CD14-positive monocyte (primary cell): ENCODE measurements around the gene ADAMTS7. TPM values are rescaled to one million over a fixed set of nuclear protein-coding genes. Genes with fewer than 3 reads are reported as not detected.

Experiments used
- DNase-seq, 3 donors: peaks; one replicate each; pipeline ENCODE4 v3.0.0-alpha.2; 2011 to 2022
- H2AFZ ChIP-seq: 2 replicates; pipeline ENCODE4 v1.6.0; 2012; ENCODE audit warnings: mild to moderate bottlenecking, low read depth, low read length, inconsistent platforms; ENCODE audit not compliant: insufficient read depth, poor library complexity, severe bottlenecking
- H3K27ac ChIP-seq, 2 donors: 1 replicate in 1 of 2; 2 replicates in 1 of 2; pipeline ENCODE4 v1.5.1; 2012 to 2013; ENCODE audit warnings: low read length in 2 of 2, control low read depth in 1 of 2, inconsistent platforms in 1 of 2, low read depth in 1 of 2, mild to moderate bottlenecking in 1 of 2
- H3K27me3 ChIP-seq, 2 donors: one replicate each; pipeline versions ENCODE4 v1.6.0 to v1.6.1; 2011 to 2013; ENCODE audit warnings: low read length in 2 of 2; ENCODE audit not compliant: control insufficient read depth in 2 of 2, insufficient read depth in 2 of 2
- H3K36me3 ChIP-seq, 2 donors: replicated peaks in 1 of 2; 1 replicate in 1 of 2; 2 replicates in 1 of 2; pipeline versions ENCODE4 v1.5.1 to v1.6.1; 2012 to 2013; ENCODE audit warnings: low read length in 2 of 2, control low read depth in 1 of 2, inconsistent platforms in 1 of 2, mild to moderate bottlenecking in 1 of 2; ENCODE audit not compliant: insufficient read depth in 2 of 2, control insufficient read depth in 1 of 2
- H3K4me1 ChIP-seq, 2 donors: 1 replicate in 1 of 2; 2 replicates in 1 of 2; pipeline versions ENCODE4 v1.5.1 to v1.6.1; 2012 to 2013; ENCODE audit warnings: low read length in 2 of 2, control low read depth in 1 of 2, inconsistent platforms in 1 of 2, mild to moderate bottlenecking in 1 of 2, moderate library complexity in 1 of 2; ENCODE audit not compliant: insufficient read depth in 2 of 2, control insufficient read depth in 1 of 2
- H3K4me2 ChIP-seq: replicated peaks from 2 replicates; pipeline ENCODE3; 2012; ENCODE audit warnings: low read length, moderate library complexity, mild to moderate bottlenecking; ENCODE audit not compliant: poor library complexity, severe bottlenecking; ENCODE audit errors: extremely low read depth
- H3K4me3 ChIP-seq, 3 experiments: fragments of 200-600 bp in 1 of 3; sonication (generic) in 1 of 3; replicated peaks in 1 of 3; 1 replicate in 2 of 3; 2 replicates in 1 of 3; pipeline ENCODE4 v1.5.1; 2011 to 2013; ENCODE audit warnings: low read length in 3 of 3, mild to moderate bottlenecking in 3 of 3, control low read depth in 2 of 3, low read depth in 2 of 3, inconsistent platforms in 1 of 3, moderate library complexity in 1 of 3
- H3K79me2 ChIP-seq: 2 replicates; pipeline ENCODE4 v1.6.0; 2012; ENCODE audit warnings: mild to moderate bottlenecking, control low read depth, inconsistent platforms, low read length, moderate library complexity; ENCODE audit not compliant: insufficient read depth
- H3K9ac ChIP-seq: 2 replicates; pipeline ENCODE4 v1.6.0; 2017; ENCODE audit warnings: low read length, mild to moderate bottlenecking; ENCODE audit not compliant: insufficient read depth, poor library complexity, severe bottlenecking
- H3K9me3 ChIP-seq, 2 donors: replicated peaks in 1 of 2; 1 replicate in 1 of 2; 2 replicates in 1 of 2; pipeline versions ENCODE4 v1.5.1 to v1.6.1; 2012 to 2013; ENCODE audit warnings: low read length in 2 of 2, control low read depth in 1 of 2; ENCODE audit not compliant: control insufficient read depth in 1 of 2, insufficient read depth in 1 of 2
- H4K20me1 ChIP-seq: 2 replicates; pipeline ENCODE4 v1.6.0; 2012; ENCODE audit warnings: mild to moderate bottlenecking, low read length, control low read depth, moderate library complexity; ENCODE audit not compliant: insufficient read depth
- H3K27ac Mint-ChIP-seq, 7 donors: one replicate each; pipeline ENCODE4 v1.8.0; 2020; ENCODE audit warnings: mild to moderate bottlenecking in 7 of 7, mixed read lengths in 7 of 7, moderate library complexity in 6 of 7, inconsistent platforms in 2 of 7
- H3K27me3 Mint-ChIP-seq, 3 donors: one replicate each; pipeline ENCODE4 v1.8.0; 2021 to 2022; ENCODE audit warnings: low read depth in 3 of 3, mild to moderate bottlenecking in 3 of 3, mixed read lengths in 3 of 3, moderate library complexity in 3 of 3, inconsistent platforms in 1 of 3
- H3K36me3 Mint-ChIP-seq, 2 donors: one replicate each; pipeline ENCODE4 v1.8.0; 2020; ENCODE audit warnings: mixed read lengths in 2 of 2, inconsistent platforms in 1 of 2, mild to moderate bottlenecking in 1 of 2
- H3K4me1 Mint-ChIP-seq: one replicate; pipeline ENCODE4 v1.8.0; 2020; ENCODE audit warnings: mild to moderate bottlenecking, mixed read lengths
- H3K4me3 Mint-ChIP-seq, 2 donors: one replicate each; pipeline ENCODE4 v1.8.0; 2020; ENCODE audit warnings: mild to moderate bottlenecking in 2 of 2, mixed read lengths in 2 of 2, moderate library complexity in 1 of 2
- H3K9me3 Mint-ChIP-seq, 7 donors: one replicate each; pipeline ENCODE4 v1.8.0; 2020 to 2022; ENCODE audit warnings: mixed read lengths in 7 of 7, mild to moderate bottlenecking in 6 of 7, moderate library complexity in 6 of 7, inconsistent platforms in 2 of 7
- WGBS: methylation state at CpG from one replicate; pipeline ENCODE4 v1.1.5; 2013; ENCODE audit warnings: missing lambda C conversion rate; ENCODE audit not compliant: insufficient coverage; 5-methylcytosine and 5-hydroxymethylcytosine counted together
- intact Hi-C, 2 donors: fragments of 100-400 bp; cut with micrococcal nuclease; formaldehyde crosslinking; loops; one replicate each; pipeline versions ENCODE4 v1.15.0 to v1.15.1; 2023
- polyA minus RNA-seq: library from RNA; depleted of rRNA, polyadenylated mRNA; stranded (reverse); fragments of >200 nt; gene quantifications from 2 replicates; pipeline ENCODE4 v1.2.3, GENCODE V29; 2012
- polyA plus RNA-seq, 3 donors: library from polyadenylated mRNA; depleted of rRNA in 1 of 3; unstranded in 2 of 3; stranded (reverse) in 1 of 3; fragments of 300-500 nt in 2 of 3; fragments of >200 nt in 1 of 3; fragmentation: Illumina TruSeq in 2 of 3; gene quantifications; 1 replicate in 2 of 3; 2 replicates in 1 of 3; pipeline ENCODE4 v1.2.3, GENCODE V29; 2012 to 2021
- total RNA-seq, 12 experiments: library from RNA in 1 of 12; stranded (reverse) in 1 of 12; fragments of 120-200 nt in 1 of 12; gene quantifications; one replicate each; pipeline ENCODE4 v1.2.4 and lab custom pipeline; 2013 to 2026; ENCODE audit warnings: mixed read lengths in 6 of 12, inconsistent platforms in 1 of 12
- TF ChIP-seq, protein P1 (sequence below): fragments of 200-600 bp; IDR thresholded peaks from one replicate; pipeline ENCODE4 v1.8.0; 2022; ENCODE audit warnings: antibody characterized with exemption, mild to moderate bottlenecking

The ADAMTS7 gene, protein sequence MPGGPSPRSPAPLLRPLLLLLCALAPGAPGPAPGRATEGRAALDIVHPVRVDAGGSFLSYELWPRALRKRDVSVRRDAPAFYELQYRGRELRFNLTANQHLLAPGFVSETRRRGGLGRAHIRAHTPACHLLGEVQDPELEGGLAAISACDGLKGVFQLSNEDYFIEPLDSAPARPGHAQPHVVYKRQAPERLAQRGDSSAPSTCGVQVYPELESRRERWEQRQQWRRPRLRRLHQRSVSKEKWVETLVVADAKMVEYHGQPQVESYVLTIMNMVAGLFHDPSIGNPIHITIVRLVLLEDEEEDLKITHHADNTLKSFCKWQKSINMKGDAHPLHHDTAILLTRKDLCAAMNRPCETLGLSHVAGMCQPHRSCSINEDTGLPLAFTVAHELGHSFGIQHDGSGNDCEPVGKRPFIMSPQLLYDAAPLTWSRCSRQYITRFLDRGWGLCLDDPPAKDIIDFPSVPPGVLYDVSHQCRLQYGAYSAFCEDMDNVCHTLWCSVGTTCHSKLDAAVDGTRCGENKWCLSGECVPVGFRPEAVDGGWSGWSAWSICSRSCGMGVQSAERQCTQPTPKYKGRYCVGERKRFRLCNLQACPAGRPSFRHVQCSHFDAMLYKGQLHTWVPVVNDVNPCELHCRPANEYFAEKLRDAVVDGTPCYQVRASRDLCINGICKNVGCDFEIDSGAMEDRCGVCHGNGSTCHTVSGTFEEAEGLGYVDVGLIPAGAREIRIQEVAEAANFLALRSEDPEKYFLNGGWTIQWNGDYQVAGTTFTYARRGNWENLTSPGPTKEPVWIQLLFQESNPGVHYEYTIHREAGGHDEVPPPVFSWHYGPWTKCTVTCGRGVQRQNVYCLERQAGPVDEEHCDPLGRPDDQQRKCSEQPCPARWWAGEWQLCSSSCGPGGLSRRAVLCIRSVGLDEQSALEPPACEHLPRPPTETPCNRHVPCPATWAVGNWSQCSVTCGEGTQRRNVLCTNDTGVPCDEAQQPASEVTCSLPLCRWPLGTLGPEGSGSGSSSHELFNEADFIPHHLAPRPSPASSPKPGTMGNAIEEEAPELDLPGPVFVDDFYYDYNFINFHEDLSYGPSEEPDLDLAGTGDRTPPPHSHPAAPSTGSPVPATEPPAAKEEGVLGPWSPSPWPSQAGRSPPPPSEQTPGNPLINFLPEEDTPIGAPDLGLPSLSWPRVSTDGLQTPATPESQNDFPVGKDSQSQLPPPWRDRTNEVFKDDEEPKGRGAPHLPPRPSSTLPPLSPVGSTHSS (N-terminal part only)
- total RNA-seq (2013), result not detected
- polyA plus RNA-seq (not detected), polyA minus RNA-seq (under 0.01 TPM in 1 of 2 replicates, not detected in the other), total RNA-seq (lab: John Stamatoyannopoulos, UW) (0 to 0.67 (median 0.37) reads per million in 11 experiments)

DNA sequence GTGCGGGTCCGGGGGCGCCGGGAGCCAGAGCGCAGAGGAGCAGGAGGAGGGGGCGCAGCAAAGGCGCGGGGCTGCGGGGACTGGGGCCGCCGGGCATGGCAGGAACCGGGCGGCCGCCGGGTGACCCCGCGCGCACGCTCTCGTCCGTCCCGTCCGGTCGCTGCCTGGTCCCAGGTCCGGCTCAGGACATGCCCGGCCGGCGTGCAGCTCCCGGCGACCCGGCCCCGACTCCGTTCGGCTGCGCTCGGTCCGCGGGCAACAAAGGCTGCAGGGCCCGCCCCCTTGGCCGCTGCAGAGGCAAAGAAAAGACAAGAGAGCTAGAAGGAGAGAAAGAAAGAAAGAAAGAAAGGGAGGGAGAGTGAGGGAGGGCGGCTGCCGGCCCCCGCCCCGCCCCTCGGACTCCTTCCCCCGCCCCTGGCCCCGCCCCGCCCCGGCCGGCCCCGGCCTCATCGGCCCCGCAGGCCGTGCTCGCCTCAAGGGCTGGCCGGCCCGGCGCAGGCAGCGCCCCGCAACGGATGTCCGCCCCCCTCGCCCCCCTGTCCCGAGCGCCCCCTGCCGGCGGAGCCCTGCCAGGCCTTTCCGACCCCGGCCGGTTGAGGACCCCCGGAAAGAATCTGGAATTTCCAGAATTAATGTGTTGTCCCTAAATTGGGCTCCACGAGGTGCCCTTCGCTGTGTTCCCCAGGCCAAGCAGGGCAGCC lies at the start of gene ADAMTS7:
TSS of gene ADAMTS7 (minus strand) at position 341 of the 701 bp plus-strand sequence. CDS start at position 97, 244 bp downstream.
- H3K9ac ChIP-seq, result peak within 1 kb of the TSS; percentile 15
- Mint-ChIP-seq H3K27ac (peak within 1 kb of the TSS in 1 of 7 donors; percentile 35), H3K27me3 (peaks cover 59 to 82% (median 61%) of the 10 kb centered on the region in 3 donors), H3K4me3 (peak within 1 kb of the TSS; percentile 81 to 91), H3K4me1 (peaks cover 18% of the 10 kb centered on the region), H3K9me3 (peaks cover 0 to 33% (median 20%) of the 10 kb centered on the region in 7 donors), H3K36me3 (peaks cover 3 to 14% of the 10 kb centered on the region in 2 donors)
- peak within 1 kb of the TSS; percentile 81 for H3K4me2 ChIP-seq
- H3K4me3 ChIP-seq, result peak within 1 kb of the TSS; percentile 24 to 73 (median 45)
- under 1% methylated on average over 62 of the region's 73 CpGs for WGBS
- H3K36me3 ChIP-seq, result no peaks in the 10 kb centered on the region
- peak in 2 of 3 donors; percentile 3 to 28 for DNase-seq
- intact Hi-C loops, result no loop called here
- H3K9me3 ChIP-seq, result peaks cover 3 to 17% of the 10 kb centered on the region in 2 donors
- no peak within 1 kb of the TSS for H3K27ac ChIP-seq
- H2AFZ ChIP-seq, result peak within 1 kb of the TSS; percentile 76
- H4K20me1 ChIP-seq, result no peaks in the 10 kb centered on the region
- peaks cover 11 to 20% of the 10 kb centered on the region in 2 donors for H3K4me1 ChIP-seq
- no peaks in the 10 kb centered on the region for H3K79me2 ChIP-seq
- peaks cover 35 to 47% of the 10 kb centered on the region in 2 donors for H3K27me3 ChIP-seq
- TF ChIP-seq, protein P1, sequence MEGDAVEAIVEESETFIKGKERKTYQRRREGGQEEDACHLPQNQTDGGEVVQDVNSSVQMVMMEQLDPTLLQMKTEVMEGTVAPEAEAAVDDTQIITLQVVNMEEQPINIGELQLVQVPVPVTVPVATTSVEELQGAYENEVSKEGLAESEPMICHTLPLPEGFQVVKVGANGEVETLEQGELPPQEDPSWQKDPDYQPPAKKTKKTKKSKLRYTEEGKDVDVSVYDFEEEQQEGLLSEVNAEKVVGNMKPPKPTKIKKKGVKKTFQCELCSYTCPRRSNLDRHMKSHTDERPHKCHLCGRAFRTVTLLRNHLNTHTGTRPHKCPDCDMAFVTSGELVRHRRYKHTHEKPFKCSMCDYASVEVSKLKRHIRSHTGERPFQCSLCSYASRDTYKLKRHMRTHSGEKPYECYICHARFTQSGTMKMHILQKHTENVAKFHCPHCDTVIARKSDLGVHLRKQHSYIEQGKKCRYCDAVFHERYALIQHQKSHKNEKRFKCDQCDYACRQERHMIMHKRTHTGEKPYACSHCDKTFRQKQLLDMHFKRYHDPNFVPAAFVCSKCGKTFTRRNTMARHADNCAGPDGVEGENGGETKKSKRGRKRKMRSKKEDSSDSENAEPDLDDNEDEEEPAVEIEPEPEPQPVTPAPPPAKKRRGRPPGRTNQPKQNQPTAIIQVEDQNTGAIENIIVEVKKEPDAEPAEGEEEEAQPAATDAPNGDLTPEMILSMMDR, result peak; percentile 48
